Tibial nerve (tissue), 4 donors: ENCODE measurements around the gene SLC35G6.
"Not testable (repeated sequence)": the region's sequence is repeated elsewhere in the genome, so short reads cannot be mapped to it uniquely, and the experiment has no call there.

Source experiments
- EP300 ChIP-seq, 2 donors: sonication (generic); formaldehyde crosslinking; IDR thresholded peaks; one replicate each; pipeline ENCODE4 v1.6.1; 2017; ENCODE audit warnings: antibody characterized with exemption in 2 of 2, mild to moderate bottlenecking in 1 of 2
- POLR2A ChIP-seq, 2 donors: fragments of 450-650 bp; IDR thresholded peaks; one replicate each; pipeline ENCODE4 v1.6.1; 2017; ENCODE audit warnings: antibody characterized with exemption in 2 of 2, mild to moderate bottlenecking in 2 of 2, moderate library complexity in 2 of 2
- TF ChIP-seq, protein P1 (sequence below), 5 experiments: fragments of 200-600 bp in 3 of 5; fragments of 450-650 bp in 2 of 5; sonication (generic) in 3 of 5; IDR thresholded peaks; one replicate each; pipeline ENCODE4 v1.5.1; 2016 to 2019; ENCODE audit warnings: antibody characterized with exemption in 5 of 5, mild to moderate bottlenecking in 3 of 5, moderate library complexity in 2 of 5

DNA sequence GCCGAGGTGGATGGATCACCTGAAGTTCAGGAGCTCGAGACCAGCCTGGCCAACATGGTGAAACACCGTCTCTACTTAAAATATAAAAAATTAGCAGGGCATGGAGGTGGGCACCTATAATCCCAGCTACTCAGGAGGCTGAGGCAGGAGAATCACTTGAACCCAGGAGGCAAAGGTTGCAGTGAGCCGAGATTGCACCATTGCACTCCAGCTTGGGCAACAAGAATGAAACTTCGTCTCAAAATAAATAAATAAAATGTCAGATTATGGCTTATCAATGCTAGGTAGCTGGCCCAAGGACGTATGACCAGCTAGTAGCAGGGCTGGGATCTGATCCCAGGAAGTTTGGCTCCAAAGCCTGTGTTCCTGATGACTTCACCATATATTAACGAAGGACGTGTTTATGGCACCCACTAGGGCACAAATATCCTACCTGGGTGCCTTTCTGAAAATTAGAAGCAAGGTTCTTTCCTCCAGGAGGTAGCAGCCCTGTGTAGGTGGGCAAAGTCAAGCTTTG, 10.7 kb upstream of the SLC35G6 start:
- TF ChIP-seq, protein P1, sequence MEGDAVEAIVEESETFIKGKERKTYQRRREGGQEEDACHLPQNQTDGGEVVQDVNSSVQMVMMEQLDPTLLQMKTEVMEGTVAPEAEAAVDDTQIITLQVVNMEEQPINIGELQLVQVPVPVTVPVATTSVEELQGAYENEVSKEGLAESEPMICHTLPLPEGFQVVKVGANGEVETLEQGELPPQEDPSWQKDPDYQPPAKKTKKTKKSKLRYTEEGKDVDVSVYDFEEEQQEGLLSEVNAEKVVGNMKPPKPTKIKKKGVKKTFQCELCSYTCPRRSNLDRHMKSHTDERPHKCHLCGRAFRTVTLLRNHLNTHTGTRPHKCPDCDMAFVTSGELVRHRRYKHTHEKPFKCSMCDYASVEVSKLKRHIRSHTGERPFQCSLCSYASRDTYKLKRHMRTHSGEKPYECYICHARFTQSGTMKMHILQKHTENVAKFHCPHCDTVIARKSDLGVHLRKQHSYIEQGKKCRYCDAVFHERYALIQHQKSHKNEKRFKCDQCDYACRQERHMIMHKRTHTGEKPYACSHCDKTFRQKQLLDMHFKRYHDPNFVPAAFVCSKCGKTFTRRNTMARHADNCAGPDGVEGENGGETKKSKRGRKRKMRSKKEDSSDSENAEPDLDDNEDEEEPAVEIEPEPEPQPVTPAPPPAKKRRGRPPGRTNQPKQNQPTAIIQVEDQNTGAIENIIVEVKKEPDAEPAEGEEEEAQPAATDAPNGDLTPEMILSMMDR (IDR thresholded peaks at IDR 0.05), result not testable (repeated sequence)
- TF ChIP-seq POLR2A, EP300 (IDR thresholded peaks at IDR 0.05): not testable (repeated sequence)
